HG02970 (cell line): ENCODE data around the gene TWSG1.
"Not testable (repeated sequence)": the region's sequence is repeated elsewhere in the genome, so short reads cannot be mapped to it uniquely, and the experiment has no call there.

ENCODE experiments used
- ATAC-seq: cut with Tn5 transposase; IDR thresholded peaks from one replicate; pipeline ENCODE4 v1.9.1; 2021; ENCODE audit warnings: mild to moderate bottlenecking, moderate library complexity, moderate number of reproducible peaks; ENCODE audit not compliant: unreplicated experiment, low FRiP score

Gene TWSG1

DNA sequence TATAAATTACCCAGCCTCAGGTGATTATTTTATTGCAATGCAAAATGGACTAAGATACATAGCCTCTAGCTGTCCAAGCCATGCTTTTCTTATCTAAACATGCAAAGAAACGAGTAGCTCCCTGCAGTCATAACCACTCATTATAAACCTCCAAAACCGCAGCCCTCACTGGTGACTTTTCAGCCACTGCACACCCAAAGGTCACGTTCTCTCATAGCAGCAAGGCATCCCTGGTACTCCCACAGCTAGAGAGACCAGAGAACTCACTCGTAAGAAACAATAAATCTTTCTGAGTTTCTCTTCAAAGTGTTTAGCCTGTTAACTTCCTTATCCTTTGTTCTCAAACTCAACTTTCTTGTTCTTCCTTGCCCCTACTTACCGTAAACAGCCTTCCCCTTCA is 112.3 kb downstream of the TWSG1 start:
- ATAC-seq = no peak

GRCh38 chr18:9447334-9447733 is 112.8 kb downstream of the TWSG1 start:
- no peak for ATAC-seq

- ATAC-seq = no peak
Measured at GRCh38 chr18:9449600-9450414, 115.2 kb downstream of the TWSG1 start.

DNA sequence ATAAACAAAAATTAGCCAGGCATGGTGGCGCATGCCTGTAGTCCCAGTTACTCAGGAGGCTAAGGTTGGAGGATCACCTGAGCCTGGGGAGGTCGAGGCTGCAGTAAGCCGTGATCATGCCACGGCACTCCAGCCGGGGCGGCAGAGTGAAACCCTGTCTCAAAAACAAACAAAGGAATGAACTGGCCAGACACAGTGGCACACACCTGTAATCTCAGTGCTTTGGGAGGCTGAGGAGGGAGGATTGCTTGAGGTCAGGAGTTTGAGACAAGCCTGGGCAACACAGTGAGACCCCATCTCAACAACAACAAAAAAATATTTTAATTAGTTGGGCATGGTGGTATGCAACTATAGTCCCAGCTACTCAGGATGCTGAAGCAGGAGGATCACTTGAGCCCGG is 116.3 kb downstream of the TWSG1 start:
- ATAC-seq = not testable (repeated sequence)
